Neural cell (in vitro differentiated cells): ENCODE results near the gene CACNG8.

ENCODE experiments used
- EP300 ChIP-seq: fragments of 450-650 bp; conservative IDR thresholded peaks from 2 replicates; pipeline ENCODE4 v1.6.1; 2014; ENCODE audit warnings: antibody characterized with exemption, mild to moderate bottlenecking, moderate library complexity; ENCODE audit not compliant: poor library complexity, severe bottlenecking
- EZH2 ChIP-seq: fragments of 200-600, 300-800 bp; shearing (Covaris generic), sonication (generic); IDR thresholded peaks from 2 replicates; pipeline ENCODE4 v1.6.1; 2014; ENCODE audit warnings: antibody characterized with exemption, low read length, borderline replicate concordance, mild to moderate bottlenecking; ENCODE audit not compliant: insufficient read depth, poor library complexity, severe bottlenecking
- POLR2AphosphoS5 ChIP-seq: IDR thresholded peaks from 2 replicates; pipeline ENCODE4 v1.6.1; 2012
- RAD21 ChIP-seq: fragments of 450-650 bp; conservative IDR thresholded peaks from 2 replicates; pipeline ENCODE4 v1.6.1; 2014; ENCODE audit warnings: antibody characterized with exemption, mild to moderate bottlenecking, moderate library complexity
- SMC3 ChIP-seq: fragments of 450-650 bp; conservative IDR thresholded peaks from 2 replicates; pipeline ENCODE4 v1.6.1; 2014; ENCODE audit warnings: antibody characterized with exemption, mild to moderate bottlenecking, moderate library complexity; ENCODE audit not compliant: poor library complexity
- TAF1 ChIP-seq: IDR thresholded peaks from 2 replicates; pipeline ENCODE4 v1.6.1; 2012; ENCODE audit warnings: low read depth
- TF ChIP-seq, protein P1 (sequence below): fragments of 450-650 bp; IDR thresholded peaks from 2 replicates; pipeline ENCODE4 v1.5.1; 2014; ENCODE audit warnings: antibody characterized with exemption, mild to moderate bottlenecking, moderate library complexity; ENCODE audit not compliant: poor library complexity, severe bottlenecking
- TF ChIP-seq, protein P2 (sequence below): IDR thresholded peaks from 2 replicates; pipeline ENCODE4 v1.6.1; 2012; ENCODE audit warnings: borderline replicate concordance

DNA sequence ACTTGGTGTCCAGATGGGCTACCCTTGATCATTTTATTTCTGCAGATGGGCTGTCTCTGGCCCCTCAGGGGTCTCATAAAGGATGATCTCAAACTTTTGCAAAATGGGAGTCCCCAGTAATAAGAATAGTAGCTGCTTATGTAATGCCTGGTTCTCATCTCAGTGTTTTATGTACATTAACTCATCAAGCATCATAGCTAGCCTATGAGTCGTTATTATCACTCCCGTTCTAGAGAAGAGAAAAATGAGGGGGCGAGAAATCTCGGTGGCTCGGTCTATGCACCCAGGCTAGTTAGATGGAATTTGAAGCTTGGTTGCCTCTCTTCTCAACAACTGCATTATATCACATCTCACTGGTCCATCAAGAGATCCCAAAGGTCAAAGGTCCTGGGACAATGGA lies 32.1 kb downstream of the CACNG8 start:
- TF ChIP-seq, protein P1, sequence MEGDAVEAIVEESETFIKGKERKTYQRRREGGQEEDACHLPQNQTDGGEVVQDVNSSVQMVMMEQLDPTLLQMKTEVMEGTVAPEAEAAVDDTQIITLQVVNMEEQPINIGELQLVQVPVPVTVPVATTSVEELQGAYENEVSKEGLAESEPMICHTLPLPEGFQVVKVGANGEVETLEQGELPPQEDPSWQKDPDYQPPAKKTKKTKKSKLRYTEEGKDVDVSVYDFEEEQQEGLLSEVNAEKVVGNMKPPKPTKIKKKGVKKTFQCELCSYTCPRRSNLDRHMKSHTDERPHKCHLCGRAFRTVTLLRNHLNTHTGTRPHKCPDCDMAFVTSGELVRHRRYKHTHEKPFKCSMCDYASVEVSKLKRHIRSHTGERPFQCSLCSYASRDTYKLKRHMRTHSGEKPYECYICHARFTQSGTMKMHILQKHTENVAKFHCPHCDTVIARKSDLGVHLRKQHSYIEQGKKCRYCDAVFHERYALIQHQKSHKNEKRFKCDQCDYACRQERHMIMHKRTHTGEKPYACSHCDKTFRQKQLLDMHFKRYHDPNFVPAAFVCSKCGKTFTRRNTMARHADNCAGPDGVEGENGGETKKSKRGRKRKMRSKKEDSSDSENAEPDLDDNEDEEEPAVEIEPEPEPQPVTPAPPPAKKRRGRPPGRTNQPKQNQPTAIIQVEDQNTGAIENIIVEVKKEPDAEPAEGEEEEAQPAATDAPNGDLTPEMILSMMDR, result no peak
- no peak for TF ChIP-seq TAF1
- no peak for TF ChIP-seq EZH2
- TF ChIP-seq EP300, result no peak
- TF ChIP-seq POLR2AphosphoS5, result no peak
- TF ChIP-seq, protein P2, sequence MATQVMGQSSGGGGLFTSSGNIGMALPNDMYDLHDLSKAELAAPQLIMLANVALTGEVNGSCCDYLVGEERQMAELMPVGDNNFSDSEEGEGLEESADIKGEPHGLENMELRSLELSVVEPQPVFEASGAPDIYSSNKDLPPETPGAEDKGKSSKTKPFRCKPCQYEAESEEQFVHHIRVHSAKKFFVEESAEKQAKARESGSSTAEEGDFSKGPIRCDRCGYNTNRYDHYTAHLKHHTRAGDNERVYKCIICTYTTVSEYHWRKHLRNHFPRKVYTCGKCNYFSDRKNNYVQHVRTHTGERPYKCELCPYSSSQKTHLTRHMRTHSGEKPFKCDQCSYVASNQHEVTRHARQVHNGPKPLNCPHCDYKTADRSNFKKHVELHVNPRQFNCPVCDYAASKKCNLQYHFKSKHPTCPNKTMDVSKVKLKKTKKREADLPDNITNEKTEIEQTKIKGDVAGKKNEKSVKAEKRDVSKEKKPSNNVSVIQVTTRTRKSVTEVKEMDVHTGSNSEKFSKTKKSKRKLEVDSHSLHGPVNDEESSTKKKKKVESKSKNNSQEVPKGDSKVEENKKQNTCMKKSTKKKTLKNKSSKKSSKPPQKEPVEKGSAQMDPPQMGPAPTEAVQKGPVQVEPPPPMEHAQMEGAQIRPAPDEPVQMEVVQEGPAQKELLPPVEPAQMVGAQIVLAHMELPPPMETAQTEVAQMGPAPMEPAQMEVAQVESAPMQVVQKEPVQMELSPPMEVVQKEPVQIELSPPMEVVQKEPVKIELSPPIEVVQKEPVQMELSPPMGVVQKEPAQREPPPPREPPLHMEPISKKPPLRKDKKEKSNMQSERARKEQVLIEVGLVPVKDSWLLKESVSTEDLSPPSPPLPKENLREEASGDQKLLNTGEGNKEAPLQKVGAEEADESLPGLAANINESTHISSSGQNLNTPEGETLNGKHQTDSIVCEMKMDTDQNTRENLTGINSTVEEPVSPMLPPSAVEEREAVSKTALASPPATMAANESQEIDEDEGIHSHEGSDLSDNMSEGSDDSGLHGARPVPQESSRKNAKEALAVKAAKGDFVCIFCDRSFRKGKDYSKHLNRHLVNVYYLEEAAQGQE, result no peak
- no peak for TF ChIP-seq RAD21
- TF ChIP-seq SMC3, result no peak
